NCI-H1694 (cell line): Measurements from ENCODE around the gene NRF1.
A peak's percentile ranks its signal among the peaks of the same experiment; 100 is the strongest.
"Not testable (repeated sequence)": the region's sequence is repeated elsewhere in the genome, so short reads cannot be mapped to it uniquely, and the experiment has no call there.

Experiments used
- DNase-seq: peaks from one replicate; lab custom pipeline; 2025; lab: John Stamatoyannopoulos, UW

NRF1 gene

DNA sequence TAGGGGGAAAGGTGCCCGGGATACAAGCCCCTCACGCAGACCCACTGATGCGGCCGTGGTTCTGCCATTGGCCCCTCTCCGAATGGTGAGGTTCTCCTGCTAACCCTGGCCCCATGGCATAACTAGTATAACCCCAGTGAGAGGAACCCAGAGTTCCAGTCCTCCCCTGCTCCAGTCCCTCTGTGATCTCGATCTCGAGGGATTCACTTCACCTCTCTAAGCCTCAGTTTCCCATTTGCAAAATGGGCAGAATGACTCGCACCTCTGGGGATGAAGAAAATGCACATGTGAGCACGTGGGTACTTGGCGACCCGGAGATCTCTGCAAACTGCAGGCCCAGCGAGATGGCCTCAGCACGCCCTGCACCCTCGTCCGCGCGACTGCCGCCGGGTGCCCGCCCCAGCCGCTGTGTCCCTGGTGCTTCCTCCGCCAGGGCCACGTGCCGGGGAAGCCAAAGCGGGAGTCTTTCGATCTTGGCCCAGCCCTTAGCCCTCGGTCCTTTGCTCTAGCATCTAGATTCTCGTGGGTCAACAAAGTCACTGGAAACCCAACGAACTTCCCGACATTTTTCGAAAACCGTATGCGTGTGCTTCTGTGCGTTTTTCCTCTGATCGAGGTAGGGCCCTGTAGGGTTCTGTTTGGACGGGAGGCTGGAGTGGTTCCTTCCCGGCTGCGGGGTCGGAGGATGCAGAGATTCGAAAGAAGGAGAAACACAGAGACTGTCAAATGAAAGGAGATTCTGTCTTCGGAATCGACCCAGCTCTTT, 171.5 kb downstream of the NRF1 start:
- DNase-seq, result no peak

DNA sequence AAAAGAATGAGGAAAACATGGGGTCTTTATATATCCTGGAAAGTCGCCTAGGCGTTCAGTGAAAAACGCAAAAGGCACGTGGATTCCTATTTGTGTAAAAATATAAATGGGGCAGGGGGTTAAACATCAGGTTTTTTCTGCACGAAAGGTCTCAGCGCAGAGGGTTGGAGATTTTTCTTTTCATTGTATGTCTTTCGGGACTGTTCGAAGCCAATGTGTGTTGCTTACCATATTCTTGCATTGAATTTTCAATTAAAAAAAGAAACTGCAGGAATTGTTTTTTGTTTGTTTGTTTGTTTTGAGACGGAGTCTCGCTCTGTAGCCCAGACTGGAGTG, 172.0 kb downstream of the NRF1 start:
- DNase-seq, result no peak

DNA sequence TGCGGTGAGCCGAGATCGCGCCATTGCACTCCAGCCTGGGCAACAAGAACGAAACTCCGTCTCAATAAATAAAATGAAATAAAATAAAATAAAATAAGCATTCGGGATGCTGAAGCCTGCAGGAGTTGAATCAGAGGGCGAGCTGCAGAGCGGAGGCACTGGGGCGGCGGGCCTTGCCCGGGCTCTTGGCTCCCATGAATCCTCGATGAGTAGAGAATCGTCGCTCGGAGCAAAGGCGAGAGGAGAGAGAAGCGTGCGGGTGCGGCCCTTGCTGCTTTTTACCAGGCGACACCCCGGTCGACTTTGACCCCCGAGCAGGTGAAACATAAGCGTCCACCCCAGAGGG, 172.9 kb downstream of the NRF1 start:
- no peak for DNase-seq

GRCh38 chr7:129784783-129785684, 173.5 kb downstream of the NRF1 start:
- no peak for DNase-seq

GRCh38 chr7:129785685-129786514, 174.4 kb downstream of the NRF1 start:
- no peak for DNase-seq

GRCh38 chr7:129786825-129787563, 175.5 kb downstream of the NRF1 start:
- DNase-seq, result peak; percentile 44

DNA sequence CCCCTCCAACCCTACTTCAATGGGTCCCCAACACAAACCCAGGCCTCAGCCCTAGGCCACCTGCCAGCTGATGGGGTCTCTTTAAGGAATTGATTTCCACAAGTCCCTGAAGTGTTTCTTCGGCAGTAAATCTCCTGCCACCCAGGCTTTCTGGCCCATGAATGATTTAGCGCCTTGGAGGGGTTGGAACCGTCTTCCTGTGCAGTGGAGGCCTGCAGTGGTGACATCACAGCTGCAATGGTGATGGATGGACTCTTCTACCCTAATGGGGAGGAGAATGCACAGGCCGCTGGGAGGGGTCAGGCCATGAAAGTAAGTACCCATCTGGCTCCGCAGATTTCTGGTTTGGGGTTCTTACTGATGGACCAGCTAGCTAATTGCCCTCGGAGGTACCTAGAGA, 177.5 kb downstream of the NRF1 start:
- DNase-seq, result no peak

- peak; percentile 26 for DNase-seq
Observed at GRCh38 chr7:129789652-129790051, 178.1 kb downstream of the NRF1 start.

DNA sequence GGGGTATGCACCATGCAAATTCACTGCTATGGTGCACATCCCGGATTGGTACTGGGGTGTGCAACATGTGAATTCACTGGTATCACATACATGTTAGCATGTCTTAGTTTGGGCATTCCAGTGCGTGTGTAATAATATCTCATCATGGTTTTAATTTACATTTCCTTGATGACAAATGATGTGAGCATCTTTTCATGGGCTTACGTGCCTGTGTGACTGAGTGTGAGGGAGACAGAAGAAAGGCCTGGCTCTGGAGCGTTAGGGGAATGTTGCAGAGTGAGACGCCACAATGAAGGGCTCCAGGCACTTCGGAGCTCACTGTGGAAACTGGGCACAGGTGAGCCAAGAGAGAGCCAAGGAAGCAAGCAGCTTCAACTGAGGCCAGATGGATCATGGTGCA, 178.6 kb downstream of the NRF1 start:
- no peak for DNase-seq

DNA sequence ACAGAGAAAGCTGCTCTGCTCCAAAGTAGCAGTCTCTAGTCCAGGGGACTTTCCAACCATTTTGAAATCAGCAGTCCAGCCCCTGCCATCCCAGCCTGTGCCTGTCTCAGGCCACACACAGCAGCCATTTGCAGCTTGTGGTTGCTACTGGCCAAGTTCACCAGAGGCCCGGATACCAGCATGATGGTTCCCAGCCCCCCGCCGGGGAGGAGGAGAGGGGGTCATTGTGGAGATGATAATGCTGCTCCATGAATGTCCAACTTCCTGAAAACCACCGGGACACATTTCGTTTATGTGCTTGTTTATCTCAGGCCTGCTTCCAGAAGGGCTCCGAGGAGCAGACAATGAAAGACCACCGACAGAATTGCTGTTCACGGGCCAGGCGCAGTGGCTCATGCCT, 181.2 kb downstream of the NRF1 start:
- DNase-seq, result no peak

GRCh38 chr7:129793506-129794310, 182.2 kb downstream of the NRF1 start:
- no peak for DNase-seq

GRCh38 chr7:129794461-129794860, 182.9 kb downstream of the NRF1 start:
- DNase-seq, result not testable (repeated sequence)

- no peak for DNase-seq
Observed at GRCh38 chr7:129796186-129796775, 184.8 kb downstream of the NRF1 start.

DNA sequence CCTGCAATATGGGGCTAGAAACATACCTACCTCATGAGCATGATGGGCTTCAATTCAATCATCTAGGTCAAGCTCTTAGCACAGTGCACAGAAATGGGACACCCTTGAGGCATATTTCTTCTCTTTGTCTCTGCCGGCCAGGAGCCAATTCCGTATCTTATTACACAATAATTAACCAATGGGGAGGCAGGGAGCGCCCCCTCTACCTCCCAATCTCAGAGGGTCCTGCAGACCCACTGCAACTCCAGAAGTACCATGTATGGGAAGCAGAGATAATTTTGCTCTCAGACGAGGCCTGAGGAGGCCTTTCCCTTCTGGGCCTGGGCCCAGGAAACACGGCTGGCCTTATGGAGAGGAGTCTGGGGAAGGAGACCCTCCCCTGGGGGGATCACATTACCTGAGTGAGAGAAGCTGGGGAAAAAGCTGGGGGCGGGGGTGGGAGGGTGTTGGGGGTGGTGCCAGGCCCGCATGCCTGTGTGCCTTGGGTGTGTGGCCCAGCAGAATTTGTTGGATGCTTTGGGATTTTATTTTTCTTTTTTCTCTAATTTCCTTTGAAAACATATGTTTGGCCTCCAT, 185.8 kb downstream of the NRF1 start:
- DNase-seq, result no peak

DNA sequence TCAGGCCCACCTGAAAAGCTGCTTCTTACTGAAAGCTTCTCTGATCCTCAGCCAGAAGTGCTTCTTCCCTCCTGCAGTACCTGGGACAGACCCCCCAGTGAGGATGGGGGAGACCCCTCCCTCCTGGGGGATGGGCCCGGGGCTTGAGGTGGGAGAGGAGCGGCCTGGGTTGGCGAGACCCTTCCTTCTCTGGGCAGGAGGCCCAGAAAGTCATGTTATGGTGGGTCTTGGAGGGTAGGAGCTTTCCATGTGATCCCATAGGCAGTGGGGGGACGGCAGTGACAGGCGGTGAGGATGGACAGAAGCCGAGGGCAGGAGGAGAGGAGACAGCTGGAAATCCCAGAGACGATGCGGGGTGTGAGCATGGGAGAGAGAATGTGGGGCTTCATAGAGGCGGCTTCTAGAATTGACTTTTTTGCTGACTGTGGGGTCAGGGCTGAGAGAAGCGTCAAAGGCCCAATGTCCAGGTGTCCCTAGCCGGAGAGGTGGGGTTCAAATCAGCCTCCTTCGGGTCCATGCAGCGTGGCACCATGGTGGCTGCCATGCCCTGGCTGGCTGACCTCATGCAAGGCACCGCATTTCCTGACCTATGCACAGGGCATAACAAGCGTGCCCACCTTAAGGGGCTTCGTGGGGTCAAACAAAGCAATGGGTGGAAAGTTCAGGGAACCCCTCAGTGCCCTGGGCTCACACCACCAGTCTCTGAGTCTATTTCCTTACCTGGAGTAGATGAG, 187.3 kb downstream of the NRF1 start:
- DNase-seq, result no peak

DNA sequence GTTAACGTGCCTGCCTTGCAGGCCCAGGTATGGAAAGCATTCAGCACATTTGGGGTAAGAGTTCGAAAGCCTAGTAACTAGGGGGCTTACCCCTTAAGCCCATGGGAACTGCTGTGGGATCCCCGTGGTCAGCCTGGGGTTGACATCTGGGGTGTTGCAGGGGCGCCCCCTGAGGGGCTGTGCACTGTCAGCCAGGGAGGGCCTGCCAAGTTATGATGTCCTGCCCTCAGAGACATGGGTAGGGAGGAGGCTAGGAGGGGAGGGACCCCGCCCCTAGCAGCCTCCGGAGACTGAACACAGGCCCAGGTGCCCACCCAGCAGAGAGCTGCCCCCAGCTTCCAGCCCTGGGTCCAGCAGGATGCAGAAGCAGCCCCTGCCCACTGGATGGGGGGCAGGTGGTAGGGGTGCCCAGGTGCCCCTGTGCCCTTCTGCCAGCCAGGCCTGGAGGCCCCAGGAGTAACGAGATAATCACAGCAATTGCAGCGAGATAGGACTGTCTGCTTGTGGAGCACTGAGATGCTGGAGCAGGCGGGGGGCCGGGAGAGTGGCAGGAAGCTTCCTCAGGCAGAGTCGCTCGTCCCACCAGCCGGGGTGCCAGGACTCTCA, 187.9 kb downstream of the NRF1 start:
- no peak for DNase-seq

DNA sequence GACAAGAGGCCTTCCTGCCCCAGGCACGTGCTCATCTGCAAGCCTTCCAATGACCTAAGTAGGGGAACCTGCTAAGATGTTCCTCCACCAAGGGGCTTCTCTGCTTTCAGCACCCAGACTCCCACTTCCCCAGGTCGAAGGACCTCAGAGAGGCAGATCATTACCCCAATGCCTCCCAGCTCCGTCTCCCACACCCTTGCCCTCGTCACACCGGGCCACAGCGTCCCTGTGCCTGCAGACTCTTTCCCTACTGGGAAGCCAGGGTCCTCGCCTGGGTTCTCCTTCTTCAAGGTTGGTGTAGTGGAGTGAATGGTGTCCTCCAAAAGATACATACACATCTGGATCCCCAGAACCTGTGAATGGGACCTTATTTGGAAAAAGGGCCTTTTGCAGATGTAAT, 189.4 kb downstream of the NRF1 start:
- DNase-seq, result no peak

DNA sequence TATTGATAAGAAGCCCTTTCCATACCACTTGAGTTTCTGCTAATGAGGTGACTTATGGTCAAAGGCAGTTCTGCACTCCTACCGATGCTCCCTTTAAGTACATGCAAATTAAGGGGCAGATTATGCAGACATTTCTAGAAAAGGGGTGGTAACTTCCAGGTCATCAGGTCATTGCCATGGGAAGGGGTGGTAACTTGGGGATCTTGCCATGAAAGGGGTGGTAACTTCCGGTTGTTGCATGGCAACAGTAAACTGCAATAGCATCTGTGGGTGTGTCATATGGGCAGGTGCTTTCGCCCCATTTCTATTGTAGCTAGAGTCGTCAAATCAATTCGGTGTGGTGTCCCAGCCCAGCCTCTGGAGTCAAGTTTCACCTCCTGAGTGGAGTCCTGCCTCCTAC, 190.4 kb downstream of the NRF1 start:
- no peak for DNase-seq

DNA sequence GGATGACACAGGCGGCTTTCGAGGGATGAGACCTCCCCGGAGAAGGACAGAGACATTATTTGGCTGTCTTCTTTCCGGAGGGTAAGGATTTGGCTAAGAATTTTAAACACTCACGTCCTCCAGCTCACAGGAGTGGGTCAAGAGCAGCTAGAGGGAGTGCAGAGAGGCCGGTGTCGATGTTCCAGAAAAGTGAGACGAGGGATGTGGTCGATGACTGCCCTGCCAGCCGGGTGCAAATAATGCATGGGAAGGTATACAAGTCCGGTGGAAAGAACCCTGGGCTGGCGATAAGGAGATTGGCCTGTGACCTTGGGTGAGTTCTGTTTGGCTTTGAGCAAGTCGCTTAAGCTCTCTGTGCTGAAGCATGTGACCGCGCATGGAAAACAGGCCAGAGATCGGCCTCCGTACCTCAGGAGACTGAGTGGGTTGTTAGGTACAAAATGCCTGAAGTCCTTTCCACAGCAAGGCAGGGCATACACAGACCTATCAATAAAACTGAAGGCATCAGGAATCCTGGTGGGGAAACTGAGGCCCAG, 192.1 kb downstream of the NRF1 start:
- DNase-seq, result no peak
